SK-N-SH treated with all-trans-retinoic acid at 6 μM for 48 hours (cell line): ENCODE results near the gene OR6Q1.

Experiments used
- CREB5 ChIP-seq: fragments of 250-450 bp; sonication (Bioruptor Pico); IDR thresholded peaks from 2 replicates; pipeline ENCODE4 v1.5.1; 2020; ENCODE audit warnings: low read depth, mild to moderate bottlenecking, moderate library complexity
- PATZ1 ChIP-seq: fragments of 250-450 bp; sonication (Bioruptor Pico); IDR thresholded peaks from 2 replicates; pipeline ENCODE4 v1.8.0; 2020; ENCODE audit warnings: mild to moderate bottlenecking, moderate library complexity, borderline replicate concordance
- SNAI2 ChIP-seq: fragments of 250-450 bp; sonication (Bioruptor Pico); IDR thresholded peaks from 2 replicates; pipeline ENCODE4 v1.5.0; 2020; ENCODE audit warnings: mild to moderate bottlenecking, moderate library complexity
- ZFP30 ChIP-seq: fragments of 450-650 bp; formaldehyde crosslinking; IDR thresholded peaks from 2 replicates; pipeline ENCODE4 v1.5.0; 2022; ENCODE audit warnings: mild to moderate bottlenecking, moderate library complexity

DNA sequence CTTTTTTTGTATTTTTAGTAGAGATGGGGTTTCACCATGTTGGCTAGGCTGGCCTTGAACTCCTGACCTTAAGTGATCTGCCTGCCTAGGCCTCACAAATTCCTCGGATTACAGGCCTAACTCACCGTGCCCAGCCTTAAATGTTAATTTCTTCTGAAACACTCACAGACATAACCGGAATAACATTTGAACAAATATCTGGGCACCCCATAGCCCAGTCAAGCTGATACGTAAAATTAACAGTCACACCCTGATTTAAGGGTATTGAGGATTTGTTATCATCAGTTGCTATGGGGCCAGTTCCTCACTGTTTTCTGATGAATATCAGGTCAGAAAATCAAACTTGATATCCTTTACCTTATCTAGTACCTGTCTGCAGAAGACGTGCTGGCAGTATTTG, 30.1 kb upstream of the OR6Q1 start:
- TF ChIP-seq ZFP30 (CRISPR knock-in tag) (no peak), CREB5 (CRISPR knock-in tag) (no peak), PATZ1 (CRISPR knock-in tag) (no peak), SNAI2 (CRISPR knock-in tag) (no peak)
